ENCODE measurements around the gene TRIM8. TPM values are rescaled to one million over a fixed set of nuclear protein-coding genes. Genes with fewer than 3 reads are reported as not detected.

The TRIM8 gene
- total and polyA plus RNA-seq, 2 of the 8 experiments (the other 6 are each of a cell fraction or from before 2014, with no cell fraction given), result 24.9 to 38.8 TPM

DNA sequence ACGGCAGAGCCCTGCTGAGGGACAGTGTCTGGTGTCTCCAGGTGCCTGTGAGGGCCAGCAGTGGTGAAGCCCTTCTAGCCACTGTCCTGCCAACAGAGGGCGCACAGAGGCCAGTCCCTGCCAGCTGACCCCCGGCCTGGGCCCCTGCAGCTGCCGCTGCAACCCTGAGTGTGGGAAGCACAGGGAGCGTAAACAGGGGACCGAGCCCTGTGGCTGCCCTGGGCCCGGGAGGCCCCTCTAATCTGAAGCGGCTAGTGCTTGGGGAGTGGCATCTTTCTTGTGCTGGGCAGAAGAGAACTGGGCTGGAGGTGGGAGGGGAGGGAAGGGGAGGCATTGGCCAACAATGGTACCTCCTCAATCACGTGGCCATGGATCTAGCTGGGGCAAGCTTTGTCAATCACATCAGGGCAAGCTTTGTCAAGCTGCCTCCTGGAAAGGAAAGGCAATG, 34.6 kb downstream of the TRIM8 start (continued):
- TF ChIP-seq, protein P1, sequence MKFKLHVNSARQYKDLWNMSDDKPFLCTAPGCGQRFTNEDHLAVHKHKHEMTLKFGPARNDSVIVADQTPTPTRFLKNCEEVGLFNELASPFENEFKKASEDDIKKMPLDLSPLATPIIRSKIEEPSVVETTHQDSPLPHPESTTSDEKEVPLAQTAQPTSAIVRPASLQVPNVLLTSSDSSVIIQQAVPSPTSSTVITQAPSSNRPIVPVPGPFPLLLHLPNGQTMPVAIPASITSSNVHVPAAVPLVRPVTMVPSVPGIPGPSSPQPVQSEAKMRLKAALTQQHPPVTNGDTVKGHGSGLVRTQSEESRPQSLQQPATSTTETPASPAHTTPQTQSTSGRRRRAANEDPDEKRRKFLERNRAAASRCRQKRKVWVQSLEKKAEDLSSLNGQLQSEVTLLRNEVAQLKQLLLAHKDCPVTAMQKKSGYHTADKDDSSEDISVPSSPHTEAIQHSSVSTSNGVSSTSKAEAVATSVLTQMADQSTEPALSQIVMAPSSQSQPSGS (IDR thresholded peaks at IDR 0.05; ENCODE audit: low read length), result no peak
- TF ChIP-seq SP1 (IDR thresholded peaks at IDR 0.05; ENCODE audit: low read depth, low read length), result no peak
- no peak for TF ChIP-seq SRF (IDR thresholded peaks at IDR 0.05; ENCODE audit: low read depth, low read length)
- no peak for TF ChIP-seq ASH2L (IDR thresholded peaks at IDR 0.05; ENCODE audit: low read length)
- TF ChIP-seq SIRT6 (IDR thresholded peaks at IDR 0.05; ENCODE audit: low read length), result no peak
- TF ChIP-seq CHD2 (IDR thresholded peaks at IDR 0.05; ENCODE audit: low read length), result peak; percentile 59; the same call in 1 of the 2 replicates
- TF ChIP-seq JUN (IDR thresholded peaks at IDR 0.05; ENCODE audit: low read depth, low read length), result no peak
- TF ChIP-seq, protein P2, sequence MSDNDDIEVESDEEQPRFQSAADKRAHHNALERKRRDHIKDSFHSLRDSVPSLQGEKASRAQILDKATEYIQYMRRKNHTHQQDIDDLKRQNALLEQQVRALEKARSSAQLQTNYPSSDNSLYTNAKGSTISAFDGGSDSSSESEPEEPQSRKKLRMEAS (IDR thresholded peaks at IDR 0.05), result peak; percentile 80
- TF ChIP-seq SP2 (IDR thresholded peaks at IDR 0.05; ENCODE audit: low read length), result no peak
- TF ChIP-seq GABPA (IDR thresholded peaks at IDR 0.05; ENCODE audit: borderline replicate concordance, insufficient read depth, low read length), result no peak; the same call in 1 of the 2 replicates
- TF ChIP-seq BACH1 (IDR thresholded peaks at IDR 0.05; ENCODE audit: low read length), result no peak
- no peak for TF ChIP-seq TBP (IDR thresholded peaks at IDR 0.05; ENCODE audit: low read depth, low read length)
- no peak for TF ChIP-seq MAFK (IDR thresholded peaks at IDR 0.05; ENCODE audit: low read depth, low read length)
- TF ChIP-seq CHD1 (IDR thresholded peaks at IDR 0.05; ENCODE audit: low read depth, low read length), result no peak
- no peak for TF ChIP-seq SUZ12 (IDR thresholded peaks at IDR 0.05; ENCODE audit: low read length)
- no peak for TF ChIP-seq POU5F1 (IDR thresholded peaks at IDR 0.05; ENCODE audit: low read depth, low read length)
- TF ChIP-seq BCL11A (IDR thresholded peaks at IDR 0.05; ENCODE audit: low read depth in 2 of 2, low read length in 2 of 2), result no peak
- TF ChIP-seq YY1 (IDR thresholded peaks at IDR 0.05; ENCODE audit: low read depth, low read length), result peak; percentile 52; the same call in 1 of the 2 replicates
